GM12865 (cell line): ENCODE measurements around the gene FABP2.

ENCODE experiments used
- DNase-seq: peaks from one replicate; pipeline ENCODE4 v3.0.0; 2010; ENCODE audit warnings: low read depth
- H3K4me3 ChIP-seq: 2 replicates; pipeline ENCODE4 v1.5.1; 2011; ENCODE audit warnings: mild to moderate bottlenecking, low read depth, low read length, control low read depth
- CTCF ChIP-seq: IDR thresholded peaks from 2 replicates; pipeline ENCODE4 v1.5.1; 2011; ENCODE audit warnings: low read length, control low read depth, low read depth, inconsistent platforms; ENCODE audit not compliant: insufficient read depth; ENCODE audit errors: missing control alignments

Gene FABP2

GRCh38 chr4:119313237-119313636, 8.7 kb downstream of the FABP2 start:
- no peak for DNase-seq
- TF ChIP-seq CTCF, result no peak
- no peak overlapping the region for H3K4me3 ChIP-seq

GRCh38 chr4:119310826-119311225, 11.1 kb downstream of the FABP2 start:
- DNase-seq, result no peak
- no peak for TF ChIP-seq CTCF
- no peak overlapping the region for H3K4me3 ChIP-seq

- no peak for TF ChIP-seq CTCF
- no peak for DNase-seq
- H3K4me3 ChIP-seq, result no peak overlapping the region
These were observed 14.3 kb downstream of the FABP2 start for GRCh38 chr4:119307606-119308005.

- H3K4me3 ChIP-seq, result no peak overlapping the region
- no peak for TF ChIP-seq CTCF
- DNase-seq, result no peak
These were observed 17.5 kb downstream of the FABP2 start for GRCh38 chr4:119304431-119304830.

GRCh38 chr4:119303587-119304305, 18.2 kb downstream of the FABP2 start:
- no peak for TF ChIP-seq CTCF

GRCh38 chr4:119302073-119302832, 19.7 kb downstream of the FABP2 start:
- H3K4me3 ChIP-seq, result no peak overlapping the region
- TF ChIP-seq CTCF, result no peak
- DNase-seq, result no peak

More at GRCh38 chr4:119303587-119304305, 18.2 kb downstream of the FABP2 start:
- no peak for DNase-seq
- no peak overlapping the region for H3K4me3 ChIP-seq
